K562 (cell line): ENCODE measurements around the gene USH1G. TPM values are rescaled to one million over a fixed set of nuclear protein-coding genes. Genes with fewer than 3 reads are reported as not detected.

Experiments used
- EP300 ChIP-seq: IDR thresholded peaks from 2 replicates; pipeline ENCODE4 v1.6.1; 2012; ENCODE audit warnings: low read length, improper control_type of control experiment
- FOXM1 ChIP-seq, 2 experiments: fragments of 450-650 bp in 1 of 2; sonication (generic) in 1 of 2; formaldehyde crosslinking in 1 of 2; IDR thresholded peaks; 2 replicates each; pipeline versions ENCODE4 v1.6.1 to v1.9.0; 2017 to 2022; ENCODE audit warnings: low read depth in 2 of 2, mild to moderate bottlenecking in 2 of 2, missing genetic modification reagents in 1 of 2, moderate library complexity in 1 of 2
- PHB2 ChIP-seq: fragments of 450-650 bp; IDR thresholded peaks from 2 replicates; pipeline ENCODE4 v1.6.1; 2017; ENCODE audit warnings: low read depth
- PHF8 ChIP-seq: fragments of 200-600 bp; sonication (generic); IDR thresholded peaks from 2 replicates; pipeline ENCODE4 v1.6.1; 2012; ENCODE audit warnings: mixed run types, mild to moderate bottlenecking, inconsistent platforms, low read length, moderate library complexity, borderline replicate concordance
- PML ChIP-seq: IDR thresholded peaks from 2 replicates; pipeline ENCODE4 v1.6.1; 2012; ENCODE audit warnings: low read length, inconsistent platforms
- SRSF7 ChIP-seq: fragments of 200-400 bp; formaldehyde crosslinking; optimal IDR thresholded peaks from 2 replicates; pipeline ENCODE3; 2017; ENCODE audit warnings: mild to moderate bottlenecking, low read depth, low read length
- TAF15 ChIP-seq: fragments of 200-400 bp; formaldehyde crosslinking; IDR thresholded peaks from 2 replicates; pipeline ENCODE4 v1.6.1; 2017; ENCODE audit warnings: mild to moderate bottlenecking, low read depth, low read length, moderate library complexity
- TGIF2 ChIP-seq: sonication (generic); formaldehyde crosslinking; IDR thresholded peaks from 2 replicates; pipeline ENCODE4 v1.8.1; 2022; ENCODE audit warnings: mild to moderate bottlenecking, missing genetic modification reagents, moderate library complexity
- ZNF212 ChIP-seq: fragments of 450-650 bp; formaldehyde crosslinking; IDR thresholded peaks from 2 replicates; pipeline ENCODE4 v1.4.0; 2020; ENCODE audit warnings: mild to moderate bottlenecking
- ZNF445 ChIP-seq: fragments of 250-450 bp; sonication (Bioruptor Pico); IDR thresholded peaks from 2 replicates; pipeline ENCODE4 v1.4.0; 2020; ENCODE audit warnings: low read depth, mild to moderate bottlenecking, moderate library complexity
- polyA plus RNA-seq, 8 experiments: library from polyadenylated mRNA; depleted of rRNA in 4 of 8; stranded (reverse) in 5 of 8; unstranded in 3 of 8; fragments of >200 nt; fragmentation: Nextera tagmentation in 2 of 8; fragmentation: Illumina TruSeq in 1 of 8; extraction: Ambion mirVana in 2 of 8; extraction: Trizol in 1 of 8; gene quantifications; 2 replicates each; pipeline versions ENCODE4 v1.2.1 to v1.2.3, GENCODE V29; 2011 to 2014; ENCODE audit warnings: inconsistent platforms in 1 of 8, missing spikeins in 1 of 8
- total RNA-seq, 7 experiments: library from RNA; depleted of rRNA in 6 of 7; stranded (reverse); fragments of >200 nt in 6 of 7; fragmentation: Illumina TruSeq in 2 of 7; extraction: Trizol in 2 of 7; gene quantifications; 2 replicates each; pipeline versions ENCODE4 v1.2.1 to v1.2.3, GENCODE V29; 2011 to 2021; ENCODE audit warnings: low replicate concordance in 1 of 7
- TF ChIP-seq, protein P1 (sequence below): sonication (generic); formaldehyde crosslinking; IDR thresholded peaks from 2 replicates; pipeline ENCODE4 v1.8.1; 2022; ENCODE audit warnings: missing genetic modification reagents

The USH1G gene
- total and polyA plus RNA-seq, 9 of the 15 experiments (the other 6 are each of a cell fraction or from before 2014, with no cell fraction given), result 0.22 to 1.00 (median 0.64) TPM; not detected in 2

DNA sequence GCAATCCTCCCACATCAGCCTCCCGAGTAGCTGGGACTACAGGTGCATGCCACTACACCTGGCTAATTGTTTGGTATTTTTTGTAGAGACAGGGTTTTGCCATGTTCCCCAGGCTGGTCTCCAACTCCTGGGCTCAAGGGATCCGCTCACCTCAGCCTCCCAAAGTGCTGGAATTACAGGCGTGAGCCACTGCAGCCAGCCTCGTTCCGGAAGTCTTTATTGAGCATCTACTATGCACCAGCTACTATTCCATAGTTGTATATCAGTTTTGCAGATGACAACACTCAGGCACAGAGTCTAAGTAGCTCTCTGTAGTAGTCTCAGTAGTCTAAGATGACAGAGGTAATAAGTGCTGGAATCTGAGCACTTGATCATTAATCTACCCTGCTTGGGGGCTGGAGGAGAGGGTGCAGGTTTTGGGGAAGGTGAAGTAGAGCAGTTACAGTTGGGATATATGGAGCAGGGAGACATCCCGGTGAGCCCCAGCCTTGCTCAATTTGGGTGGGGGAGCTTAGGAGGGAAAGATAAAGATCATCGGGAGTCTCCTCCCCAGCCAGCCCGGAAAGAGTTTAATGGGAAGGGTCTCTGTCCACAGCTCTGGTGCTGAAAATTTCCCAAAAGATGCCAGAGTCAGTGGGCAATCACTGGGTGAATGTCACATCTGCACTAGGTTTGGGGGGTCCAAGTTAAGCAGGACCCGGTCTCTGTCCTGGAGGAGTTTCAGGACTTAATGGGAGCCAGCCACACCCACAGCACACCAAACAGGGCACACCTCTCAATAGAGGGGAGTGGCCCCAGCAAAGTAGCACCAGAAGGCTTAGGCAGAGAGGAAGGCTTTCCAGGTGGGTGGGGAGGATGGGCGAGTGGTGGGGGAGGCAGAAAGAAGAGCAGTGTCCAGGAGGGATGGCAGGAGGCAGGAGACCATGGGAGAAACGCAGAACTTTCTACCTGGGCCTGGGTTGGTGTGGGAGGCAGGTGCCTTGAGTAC is 14.3 kb upstream of the USH1G start (continued):
- TF ChIP-seq, protein P1, sequence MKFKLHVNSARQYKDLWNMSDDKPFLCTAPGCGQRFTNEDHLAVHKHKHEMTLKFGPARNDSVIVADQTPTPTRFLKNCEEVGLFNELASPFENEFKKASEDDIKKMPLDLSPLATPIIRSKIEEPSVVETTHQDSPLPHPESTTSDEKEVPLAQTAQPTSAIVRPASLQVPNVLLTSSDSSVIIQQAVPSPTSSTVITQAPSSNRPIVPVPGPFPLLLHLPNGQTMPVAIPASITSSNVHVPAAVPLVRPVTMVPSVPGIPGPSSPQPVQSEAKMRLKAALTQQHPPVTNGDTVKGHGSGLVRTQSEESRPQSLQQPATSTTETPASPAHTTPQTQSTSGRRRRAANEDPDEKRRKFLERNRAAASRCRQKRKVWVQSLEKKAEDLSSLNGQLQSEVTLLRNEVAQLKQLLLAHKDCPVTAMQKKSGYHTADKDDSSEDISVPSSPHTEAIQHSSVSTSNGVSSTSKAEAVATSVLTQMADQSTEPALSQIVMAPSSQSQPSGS (CRISPR knock-in tag), result no peak
- TF ChIP-seq PHF8, result no peak
- TF ChIP-seq TGIF2, result no peak
- no peak for TF ChIP-seq FOXM1 (IDR thresholded peaks at IDR 0.05; ENCODE audit: low read depth)
- no peak for TF ChIP-seq FOXM1 (CRISPR knock-in tag; IDR thresholded peaks at IDR 0.05; ENCODE audit: low read depth)
- TF ChIP-seq EP300, result no peak
- no peak for TF ChIP-seq TAF15
- TF ChIP-seq PHB2, result no peak
- no peak for TF ChIP-seq PML
- no peak for TF ChIP-seq ZNF212 (CRISPR knock-in tag)
- TF ChIP-seq ZNF445, result no peak
- no peak for TF ChIP-seq SRSF7
